GM23338 (cell line): ENCODE data around the gene RAB11FIP3.
"Not testable (repeated sequence)": the region's sequence is repeated elsewhere in the genome, so short reads cannot be mapped to it uniquely, and the experiment has no call there.

ENCODE experiments used
- CTCF ChIP-seq, 2 experiments: fragments of 200-600 bp in 1 of 2; sonication (generic) in 1 of 2; conservative IDR thresholded peaks; 2 replicates each; pipeline versions ENCODE4 v1.5.1 to v1.6.1; 2016 to 2017; ENCODE audit warnings: antibody characterized with exemption in 2 of 2, low read depth in 2 of 2, mild to moderate bottlenecking in 2 of 2, moderate library complexity in 1 of 2
- EZH2phosphoT487 ChIP-seq: fragments of 200-600 bp; sonication (generic); IDR thresholded peaks from one replicate; pipeline ENCODE4 v1.8.1; 2018; ENCODE audit warnings: antibody characterized with exemption; ENCODE audit not compliant: unreplicated experiment
- POLR2AphosphoS5 ChIP-seq: IDR thresholded peaks from 2 replicates; pipeline ENCODE4 v1.6.1; 2016; ENCODE audit warnings: antibody characterized with exemption, low read depth

DNA sequence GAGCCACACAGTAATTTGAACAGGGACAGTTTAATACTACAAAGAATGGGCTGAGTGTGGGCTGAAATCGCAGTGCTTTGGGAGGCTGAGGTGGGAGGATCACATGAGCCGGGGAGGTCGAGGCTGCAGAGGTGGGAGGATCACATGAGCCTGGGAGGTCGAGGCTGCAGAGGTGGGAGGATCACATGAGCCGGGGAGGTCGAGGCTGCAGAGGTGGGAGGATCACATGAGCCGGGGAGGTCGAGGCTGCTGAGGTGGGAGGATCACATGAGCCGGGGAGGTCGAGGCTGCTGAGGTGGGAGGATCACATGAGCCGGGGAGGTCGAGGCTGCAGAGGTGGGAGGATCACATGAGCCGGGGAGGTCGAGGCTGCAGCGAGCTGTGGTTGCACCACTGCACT lies 69.2 kb downstream of the RAB11FIP3 start:
- TF ChIP-seq CTCF (conservative IDR thresholded peaks at IDR 0.05; ENCODE audit: low read depth in 2 of 2); EZH2phosphoT487; POLR2AphosphoS5: not testable (repeated sequence)
